ENCODE results near the gene SSU72.
"Not testable (repeated sequence)": the region's sequence is repeated elsewhere in the genome, so short reads cannot be mapped to it uniquely, and the experiment has no call there.

DNA sequence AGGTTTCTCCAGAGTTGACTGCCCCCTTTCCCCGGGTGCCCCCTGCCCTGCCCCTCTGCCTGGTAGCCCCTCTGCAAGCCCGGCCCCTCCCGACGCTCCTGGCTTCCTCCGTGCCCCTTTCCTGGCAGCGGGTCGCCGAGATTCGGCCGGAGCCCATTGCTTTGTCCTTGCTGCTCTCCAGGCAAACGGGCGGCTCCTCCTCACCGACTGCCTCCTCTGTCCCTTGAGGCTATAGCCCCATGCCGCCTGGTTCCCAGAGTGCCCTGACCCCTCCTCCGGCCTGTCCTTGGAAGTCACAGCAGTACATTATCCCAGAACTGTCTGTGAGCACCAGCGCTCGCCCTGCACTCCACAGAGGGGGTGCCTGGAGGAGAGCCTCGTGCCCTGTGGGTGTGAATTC lies 61.0 kb downstream of the SSU72 start:
- not testable (repeated sequence) for TF ChIP-seq CTCF (conservative IDR thresholded peaks at IDR 0.05); EZH2 (IDR thresholded peaks at IDR 0.05; ENCODE audit: low read depth)
